Vagina (tissue), 2 donors: ENCODE data around the gene MERTK. TPM values are rescaled to one million over a fixed set of nuclear protein-coding genes. Genes with fewer than 3 reads are reported as not detected.

Experiments used
- DNase-seq, 2 donors: peaks; one replicate each; pipeline ENCODE4 v3.0.0-alpha.2; 2017; ENCODE audit errors: extremely low spot score in 2 of 2
- H3K27ac ChIP-seq: fragments of 200-600 bp; sonication (generic); one replicate; pipeline ENCODE4 v1.5.1; 2019
- H3K27me3 ChIP-seq: fragments of 200-600 bp; sonication (generic); one replicate; pipeline ENCODE4 v1.5.1; 2019
- H3K36me3 ChIP-seq, 2 donors: fragments of 200-600 bp; sonication (generic); one replicate each; pipeline ENCODE4 v1.5.1; 2017 to 2019
- H3K4me1 ChIP-seq: fragments of 200-600 bp; sonication (generic); one replicate; pipeline ENCODE4 v1.5.1; 2019
- H3K4me3 ChIP-seq, 2 donors: fragments of 200-600 bp; sonication (generic); 1 replicate in 1 of 2; 2 replicates in 1 of 2; pipeline ENCODE4 v1.5.1; 2016 to 2019
- H3K9me3 ChIP-seq: fragments of 200-600 bp; sonication (generic); one replicate; pipeline ENCODE4 v1.5.1; 2019
- POLR2A ChIP-seq, 2 donors: fragments of 450-650 bp; IDR thresholded peaks; one replicate each; pipeline ENCODE4 v1.6.1; 2017; ENCODE audit warnings: antibody characterized with exemption in 2 of 2, mild to moderate bottlenecking in 2 of 2, moderate library complexity in 2 of 2
- POLR2AphosphoS5 ChIP-seq, 2 donors: sonication (generic); formaldehyde crosslinking; IDR thresholded peaks; one replicate each; pipeline ENCODE4 v1.9.0; 2017; ENCODE audit warnings: antibody characterized with exemption in 2 of 2, mild to moderate bottlenecking in 2 of 2, low read depth in 1 of 2; ENCODE audit not compliant: insufficient read depth in 1 of 2
- intact Hi-C: fragments of 100-400 bp; cut with DNase I; formaldehyde crosslinking; loops from one replicate; pipeline ENCODE4 v1.15.1; 2023
- total RNA-seq: library from RNA; depleted of rRNA; stranded (reverse); fragments of >200 nt; gene quantifications from one replicate; pipeline ENCODE4 v1.2.3, GENCODE V29; 2016
- TF ChIP-seq, protein P1 (sequence below), 3 experiments: fragments of 450-650 bp in 2 of 3; fragments of 200-600 bp in 1 of 3; sonication (generic) in 1 of 3; IDR thresholded peaks; one replicate each; pipeline ENCODE4 v1.5.1; 2017 to 2019; ENCODE audit warnings: antibody characterized with exemption in 3 of 3, mild to moderate bottlenecking in 2 of 3, moderate library complexity in 2 of 3

The MERTK gene
- total RNA-seq, 1 donor from 2014 or later: 15.7 TPM

DNA sequence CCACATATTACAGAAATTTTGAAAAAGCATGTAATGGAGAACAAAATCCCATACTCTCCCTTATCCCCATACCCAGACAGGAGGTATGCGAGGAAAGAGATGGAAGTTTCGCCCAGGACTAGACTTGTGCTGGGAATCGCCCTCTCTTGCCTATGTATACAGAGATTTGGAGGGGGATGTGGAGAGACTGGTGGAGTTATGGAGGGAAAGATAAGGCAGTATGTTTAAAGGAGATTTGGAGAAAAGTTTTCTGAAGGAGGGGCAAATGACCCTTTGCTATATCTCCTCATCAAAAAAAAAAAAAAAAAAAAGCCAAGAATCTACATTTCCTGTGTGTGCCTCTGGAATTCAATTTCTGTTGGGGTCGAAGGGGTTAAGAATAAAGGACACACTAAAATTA, 75.3 kb downstream of the MERTK start:
- intact Hi-C loops: no loop called here
- no peak overlapping the region for H3K27ac ChIP-seq
- peaks cover 0 to 16% of the 10 kb centered on the region in 2 donors for H3K36me3 ChIP-seq
- H3K27me3 ChIP-seq: no peaks in the 10 kb centered on the region
- H3K4me1 ChIP-seq: no peaks in the 10 kb centered on the region
- H3K9me3 ChIP-seq: no peaks in the 10 kb centered on the region
- H3K4me3 ChIP-seq: no peak overlapping the region
- DNase-seq: no peak
- TF ChIP-seq, protein P1, sequence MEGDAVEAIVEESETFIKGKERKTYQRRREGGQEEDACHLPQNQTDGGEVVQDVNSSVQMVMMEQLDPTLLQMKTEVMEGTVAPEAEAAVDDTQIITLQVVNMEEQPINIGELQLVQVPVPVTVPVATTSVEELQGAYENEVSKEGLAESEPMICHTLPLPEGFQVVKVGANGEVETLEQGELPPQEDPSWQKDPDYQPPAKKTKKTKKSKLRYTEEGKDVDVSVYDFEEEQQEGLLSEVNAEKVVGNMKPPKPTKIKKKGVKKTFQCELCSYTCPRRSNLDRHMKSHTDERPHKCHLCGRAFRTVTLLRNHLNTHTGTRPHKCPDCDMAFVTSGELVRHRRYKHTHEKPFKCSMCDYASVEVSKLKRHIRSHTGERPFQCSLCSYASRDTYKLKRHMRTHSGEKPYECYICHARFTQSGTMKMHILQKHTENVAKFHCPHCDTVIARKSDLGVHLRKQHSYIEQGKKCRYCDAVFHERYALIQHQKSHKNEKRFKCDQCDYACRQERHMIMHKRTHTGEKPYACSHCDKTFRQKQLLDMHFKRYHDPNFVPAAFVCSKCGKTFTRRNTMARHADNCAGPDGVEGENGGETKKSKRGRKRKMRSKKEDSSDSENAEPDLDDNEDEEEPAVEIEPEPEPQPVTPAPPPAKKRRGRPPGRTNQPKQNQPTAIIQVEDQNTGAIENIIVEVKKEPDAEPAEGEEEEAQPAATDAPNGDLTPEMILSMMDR (IDR thresholded peaks at IDR 0.05): no peak
- TF ChIP-seq POLR2AphosphoS5 (IDR thresholded peaks at IDR 0.05; ENCODE audit: insufficient read depth in 1 of 2, low read depth in 1 of 2): no peak
- no peak for TF ChIP-seq POLR2A (IDR thresholded peaks at IDR 0.05)

- Histone ChIP-seq H3K4me1 (no peaks in the 10 kb centered on the region), H3K36me3 (peaks cover 0 to 16% of the 10 kb centered on the region in 2 donors), H3K9me3 (no peaks in the 10 kb centered on the region), H3K27me3 (no peaks in the 10 kb centered on the region), H3K4me3 (no peak overlapping the region), H3K27ac (no peak overlapping the region)
- intact Hi-C loops: no loop called here
- TF ChIP-seq POLR2A (IDR thresholded peaks at IDR 0.05) (no peak), POLR2AphosphoS5 (IDR thresholded peaks at IDR 0.05; ENCODE audit: insufficient read depth in 1 of 2, low read depth in 1 of 2) (peak; percentile 16 to 70)
- DNase-seq: peak; percentile 80 to 85
Observed at GRCh38 chr2:111975053-111975552, 76.7 kb downstream of the MERTK start.

- peak in 1 of 2 donors; percentile 74 for DNase-seq
- Histone ChIP-seq H3K27ac (no peak overlapping the region), H3K27me3 (no peaks in the 10 kb centered on the region), H3K9me3 (no peaks in the 10 kb centered on the region), H3K4me1 (no peaks in the 10 kb centered on the region), H3K4me3 (no peak overlapping the region), H3K36me3 (peaks cover 0 to 16% of the 10 kb centered on the region in 2 donors)
- intact Hi-C loops: no loop called here
- TF ChIP-seq POLR2AphosphoS5 (IDR thresholded peaks at IDR 0.05; ENCODE audit: insufficient read depth in 1 of 2, low read depth in 1 of 2): no peak
- no peak for TF ChIP-seq POLR2A (IDR thresholded peaks at IDR 0.05)
- TF ChIP-seq, protein P1 (IDR thresholded peaks at IDR 0.05): no peak
Observed at GRCh38 chr2:111975819-111976218, 77.4 kb downstream of the MERTK start.

- TF ChIP-seq POLR2A (IDR thresholded peaks at IDR 0.05): no peak
- no peak for TF ChIP-seq POLR2AphosphoS5 (IDR thresholded peaks at IDR 0.05; ENCODE audit: insufficient read depth in 1 of 2, low read depth in 1 of 2)
- TF ChIP-seq, protein P1 (IDR thresholded peaks at IDR 0.05): no peak
- H3K9me3 ChIP-seq: no peaks in the 10 kb centered on the region
- no peak overlapping the region for H3K27ac ChIP-seq
- no peaks in the 10 kb centered on the region for H3K27me3 ChIP-seq
- no peak for DNase-seq
- peaks cover 0 to 16% of the 10 kb centered on the region in 2 donors for H3K36me3 ChIP-seq
- no peak overlapping the region for H3K4me3 ChIP-seq
- H3K4me1 ChIP-seq: no peaks in the 10 kb centered on the region
- intact Hi-C loops: no loop called here
Observed at GRCh38 chr2:111977240-111977639, 78.8 kb downstream of the MERTK start.

DNA sequence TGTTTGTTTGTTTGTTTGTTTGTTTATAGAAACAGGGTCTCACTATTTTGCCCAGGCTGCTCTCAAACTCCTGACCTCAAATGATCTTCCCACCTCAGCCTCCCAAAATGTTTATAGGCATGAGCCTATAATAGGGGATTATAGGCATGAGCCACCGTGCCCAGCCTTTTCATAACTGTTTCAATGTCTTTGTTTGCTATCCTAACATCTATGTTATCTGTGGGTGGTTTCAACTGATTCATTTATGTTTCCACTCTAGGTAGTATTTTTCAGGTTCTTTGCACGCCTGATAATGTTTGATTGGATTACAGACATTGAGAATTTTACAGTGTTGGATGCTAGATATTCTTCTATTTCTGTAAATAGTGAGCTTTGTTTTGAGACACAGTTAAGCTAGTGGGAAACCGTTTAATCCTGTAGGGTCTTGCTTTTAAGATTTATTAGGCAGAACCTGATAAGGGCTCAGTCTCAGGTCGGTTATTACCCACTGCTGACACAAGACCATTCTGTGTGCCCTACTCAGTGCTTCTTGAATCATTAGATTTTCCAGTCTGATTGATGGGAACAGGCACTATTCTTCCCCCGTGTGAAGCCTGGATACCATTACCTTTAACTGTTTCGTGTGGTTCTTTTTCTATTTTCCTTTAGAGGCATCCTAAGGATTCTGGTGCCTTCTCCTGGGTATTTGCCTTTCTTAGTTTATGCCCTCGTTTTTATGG, 80.2 kb downstream of the MERTK start:
- H3K27me3 ChIP-seq: no peaks in the 10 kb centered on the region
- H3K4me3 ChIP-seq: no peak overlapping the region
- no peaks in the 10 kb centered on the region for H3K4me1 ChIP-seq
- no peaks in the 10 kb centered on the region for H3K9me3 ChIP-seq
- no peak for TF ChIP-seq POLR2A (IDR thresholded peaks at IDR 0.05)
- TF ChIP-seq, protein P1 (IDR thresholded peaks at IDR 0.05): no peak
- TF ChIP-seq POLR2AphosphoS5 (IDR thresholded peaks at IDR 0.05; ENCODE audit: insufficient read depth in 1 of 2, low read depth in 1 of 2): no peak
- intact Hi-C loops: no loop called here
- H3K36me3 ChIP-seq: peaks cover 6 to 27% of the 10 kb centered on the region in 2 donors
- no peak for DNase-seq
- H3K27ac ChIP-seq: no peak overlapping the region
